GM12878 (cell line): ENCODE data around the gene SRGAP1. TPM values are rescaled to one million over a fixed set of nuclear protein-coding genes. Genes with fewer than 3 reads are reported as not detected.
A peak's percentile ranks its signal among the peaks of the same experiment; 100 is the strongest.

Experiments
- ATAC-seq: fragments of 200-7000 bp; cut with Tn5 transposase; 3 replicates; pipeline ENCODE4 v1.9.1; 2020; ENCODE audit warnings: mild to moderate bottlenecking, moderate library complexity
- BruUV-seq: library from RNA; stranded (reverse); fragments of 400-500 nt; replicated peaks from 2 replicates; lab custom pipeline; 2021; lab: Mats Ljungman, UMichigan
- CTCF ChIA-PET: fragments of 300-600 bp; sonication (Branson Sonifier 250); formaldehyde crosslinking; extraction: SDS; loops from one replicate; lab custom pipeline; 2021; ENCODE audit warnings: inconsistent platforms; lab: Yijun Ruan, JAX
- POLR2A ChIA-PET: fragments of 350-600 bp; formaldehyde crosslinking; extraction: SDS; loops from one replicate; lab custom pipeline; 2021; ENCODE audit warnings: inconsistent platforms; lab: Charles Lee
- RAD21 ChIA-PET: fragments of 300-600 bp; sonication (Branson Sonifier 250); formaldehyde crosslinking; loops from one replicate; lab custom pipeline; 2023; ENCODE audit warnings: antibody characterized with exemption; ENCODE audit not compliant: unreplicated experiment; lab: Charles Lee
- SMC1A ChIA-PET: fragments of 300-600 bp; sonication (Branson Sonifier 250); formaldehyde crosslinking; loops from one replicate; lab custom pipeline; 2023; ENCODE audit not compliant: unreplicated experiment, uncharacterized antibody; lab: Charles Lee
- DNase-seq: peaks from one replicate; pipeline ENCODE4 v3.0.0-alpha.2; 2011; ENCODE audit warnings: low read depth, low spot score
- FAIRE-seq: peaks from 3 replicates; lab custom pipeline; 2011; peaks lifted over from hg19 to GRCh38; lab: Jason Lieb, UNC
- H2AFZ ChIP-seq: 2 replicates; pipeline ENCODE4 v1.6.0; 2011; ENCODE audit warnings: low read depth, low read length, control low read depth; ENCODE audit not compliant: control insufficient read depth
- H3K27ac ChIP-seq: 2 replicates; pipeline ENCODE4 v1.5.1; 2011; ENCODE audit warnings: control low read depth; ENCODE audit not compliant: control insufficient read depth, insufficient read depth
- H3K27me3 ChIP-seq, 2 experiments: replicated peaks in 1 of 2; 2 replicates each; pipeline versions ENCODE4 v1.6.0 to v1.6.1; 2011; ENCODE audit warnings: low read length in 1 of 2; ENCODE audit not compliant: control insufficient read depth in 2 of 2, insufficient read depth in 2 of 2
- H3K36me3 ChIP-seq, 2 experiments: 2 replicates each; pipeline ENCODE4 v1.5.1; 2011; ENCODE audit warnings: low read length in 1 of 2; ENCODE audit not compliant: control insufficient read depth in 2 of 2, insufficient read depth in 2 of 2
- H3K4me1 ChIP-seq: 2 replicates; pipeline ENCODE4 v1.6.1; 2011; ENCODE audit warnings: mild to moderate bottlenecking, low read length, moderate library complexity, mixed read lengths; ENCODE audit not compliant: control insufficient read depth, insufficient read depth
- H3K4me2 ChIP-seq: 2 replicates; pipeline ENCODE4 v1.6.0; 2011; ENCODE audit warnings: control low read depth; ENCODE audit not compliant: control insufficient read depth, insufficient read depth
- H3K4me3 ChIP-seq: fragments of 200-600 bp; sonication (generic); 2 replicates; pipeline ENCODE4 v1.5.1; 2016
- H3K79me2 ChIP-seq: 2 replicates; pipeline ENCODE4 v1.6.0; 2011; ENCODE audit warnings: low read length; ENCODE audit not compliant: control insufficient read depth, insufficient read depth
- H3K9ac ChIP-seq: 2 replicates; pipeline ENCODE4 v1.8.0; 2011; ENCODE audit warnings: low read length, control low read depth, mixed read lengths; ENCODE audit not compliant: control insufficient read depth, insufficient read depth
- H3K9me3 ChIP-seq: replicated peaks from 3 replicates; pipeline ENCODE4 v1.5.1; 2011; ENCODE audit warnings: mild to moderate bottlenecking, low read length; ENCODE audit not compliant: control insufficient read depth, insufficient read depth
- H4K20me1 ChIP-seq: 2 replicates; pipeline ENCODE4 v1.6.0; 2011; ENCODE audit not compliant: control insufficient read depth, insufficient read depth
- ATF2 ChIP-seq: IDR thresholded peaks from 2 replicates; pipeline ENCODE4 v1.6.1; 2012; ENCODE audit warnings: low read length, inconsistent platforms
- ATF7 ChIP-seq: fragments of 450-650 bp; IDR thresholded peaks from 2 replicates; pipeline ENCODE4 v1.6.1; 2016; ENCODE audit warnings: low read depth, mild to moderate bottlenecking
- BCL11A ChIP-seq: IDR thresholded peaks from 2 replicates; pipeline ENCODE4 v1.6.1; 2011; ENCODE audit warnings: low read depth, low read length
- CBX5 ChIP-seq: sonication (generic); IDR thresholded peaks from 2 replicates; pipeline ENCODE4 v1.6.1; 2016; ENCODE audit warnings: low read depth, moderate library complexity, mild to moderate bottlenecking, inconsistent platforms
- CEBPB ChIP-seq, 2 experiments: fragments of 150-350 bp in 1 of 2; IDR thresholded peaks; 2 replicates each; pipeline ENCODE4 v1.6.1; 2012 to 2014; ENCODE audit warnings: low read depth in 2 of 2, low read length in 2 of 2, borderline replicate concordance in 1 of 2, inconsistent platforms in 1 of 2
- CHD1 ChIP-seq: IDR thresholded peaks from 2 replicates; pipeline ENCODE4 v1.6.1; 2012; ENCODE audit warnings: low read depth, low read length, improper control_type of control experiment
- CREB1 ChIP-seq: IDR thresholded peaks from 2 replicates; pipeline ENCODE4 v1.6.1; 2012; ENCODE audit warnings: low read depth, mild to moderate bottlenecking, inconsistent platforms
- CREM ChIP-seq: IDR thresholded peaks from 2 replicates; pipeline ENCODE4 v1.6.1; 2014; ENCODE audit warnings: antibody characterized with exemption, low read depth
- ETV6 ChIP-seq, 2 experiments: fragments of 450-650 bp in 1 of 2; IDR thresholded peaks in 1 of 2; conservative IDR thresholded peaks in 1 of 2; 2 replicates each; pipeline ENCODE4 v1.6.1; 2014; ENCODE audit warnings: antibody characterized with exemption in 1 of 2, borderline replicate concordance in 1 of 2, low read depth in 1 of 2, mild to moderate bottlenecking in 1 of 2, moderate library complexity in 1 of 2
- FOXM1 ChIP-seq: IDR thresholded peaks from 2 replicates; pipeline ENCODE4 v1.6.1; 2012; ENCODE audit warnings: low read depth, mild to moderate bottlenecking, inconsistent platforms, low read length, moderate library complexity
- GABPA ChIP-seq: IDR thresholded peaks from 2 replicates; pipeline ENCODE4 v1.6.1; 2014; ENCODE audit warnings: antibody characterized with exemption, low read depth, mild to moderate bottlenecking, inconsistent platforms
- JUNB ChIP-seq: IDR thresholded peaks from 2 replicates; pipeline ENCODE4 v1.6.1; 2016; ENCODE audit warnings: antibody characterized with exemption, mild to moderate bottlenecking
- JUND ChIP-seq: IDR thresholded peaks from 2 replicates; pipeline ENCODE4 v1.6.1; 2012; ENCODE audit warnings: low read depth, mild to moderate bottlenecking, low read length, improper control_type of control experiment, moderate library complexity
- MTA2 ChIP-seq: fragments of 450-650 bp; IDR thresholded peaks from 2 replicates; pipeline ENCODE4 v1.6.1; 2016; ENCODE audit warnings: low read depth, mild to moderate bottlenecking, moderate library complexity
- MTA3 ChIP-seq: IDR thresholded peaks from 2 replicates; pipeline ENCODE4 v1.6.1; 2012; ENCODE audit warnings: low read length, inconsistent platforms, borderline replicate concordance
- PML ChIP-seq: IDR thresholded peaks from 2 replicates; pipeline ENCODE4 v1.6.1; 2012; ENCODE audit warnings: low read length, inconsistent platforms
- SIN3A ChIP-seq: IDR thresholded peaks from 2 replicates; pipeline ENCODE4 v1.6.1; 2012; ENCODE audit warnings: low read depth, low read length, improper control_type of control experiment
- SKIL ChIP-seq: fragments of 450-650 bp; IDR thresholded peaks from 2 replicates; pipeline ENCODE4 v1.6.1; 2017; ENCODE audit warnings: mild to moderate bottlenecking, low read depth, inconsistent platforms; ENCODE audit not compliant: poor library complexity, severe bottlenecking
- SRF ChIP-seq, 2 experiments: IDR thresholded peaks; 2 replicates each; pipeline ENCODE4 v1.6.1; 2011; ENCODE audit warnings: low read depth in 2 of 2, low read length in 2 of 2, mild to moderate bottlenecking in 1 of 2, moderate library complexity in 1 of 2
- TCF7 ChIP-seq: IDR thresholded peaks from 2 replicates; pipeline ENCODE4 v1.6.1; 2014; ENCODE audit warnings: antibody characterized with exemption, borderline replicate concordance
- ZNF384 ChIP-seq: IDR thresholded peaks from 2 replicates; pipeline ENCODE4 v1.6.1; 2012; ENCODE audit warnings: low read depth, mild to moderate bottlenecking, low read length, improper control_type of control experiment, borderline replicate concordance
- WGBS: methylation state at CpG from one replicate; pipeline ENCODE4 v1.1.6; 2016; ENCODE audit warnings: low lambda C conversion rate; ENCODE audit not compliant: insufficient replicate concordance, insufficient coverage; ENCODE audit errors: missing lambda C conversion rate; 5-methylcytosine and 5-hydroxymethylcytosine counted together
- in situ Hi-C: fragments of 300-500 bp; cut with MboI; formaldehyde crosslinking; loops from 9 replicates; pipeline ENCODE4 v1.14.3; 2018; ENCODE audit warnings: mixed read lengths
- intact Hi-C: fragments of 100-400 bp; cut with micrococcal nuclease; formaldehyde crosslinking; loops from one replicate; pipeline ENCODE4 v1.14.2; 2022; ENCODE audit not compliant: unreplicated experiment
- polyA plus RNA-seq, 11 experiments: library from polyadenylated mRNA; depleted of rRNA in 4 of 11; unstranded in 6 of 11; stranded (reverse) in 5 of 11; fragments of >200 nt; fragmentation: Nextera tagmentation in 4 of 11; fragmentation: Illumina TruSeq in 1 of 11; extraction: Ambion mirVana in 4 of 11; extraction: Trizol in 1 of 11; gene quantifications; 1 replicate in 1 of 11; 2 replicates in 10 of 11; pipeline versions ENCODE4 v1.2.1 to v1.2.3, GENCODE V29; 2011 to 2016; ENCODE audit warnings: inconsistent platforms in 2 of 11, missing spikeins in 2 of 11, low read depth in 1 of 11
- total RNA-seq, 4 experiments: library from RNA; depleted of rRNA in 3 of 4; stranded (reverse); fragments of >200 nt in 3 of 4; fragmentation: Illumina TruSeq in 1 of 4; extraction: Trizol in 1 of 4; gene quantifications; 2 replicates each; pipeline versions ENCODE4 v1.2.1 to v1.2.3, GENCODE V29; 2013 to 2021

The SRGAP1 gene
- total and polyA plus RNA-seq, 10 of the 15 experiments (the other 5 are each of a cell fraction or from before 2014, with no cell fraction given) = 0.16 to 0.85 (median 0.46) TPM

GRCh38 chr12:64192644-64193444 is 348.3 kb downstream of the SRGAP1 start:
- Histone ChIP-seq H3K27me3 (no peaks in the 10 kb centered on the region), H2AFZ (peak overlapping the region; percentile 9), H3K79me2 (no peaks in the 10 kb centered on the region), H4K20me1 (no peaks in the 10 kb centered on the region), H3K4me1 (peaks cover 10% of the 10 kb centered on the region; the same call in 1 of the 2 replicates), H3K36me3 (peaks cover 0 to 9% of the 10 kb centered on the region in 2 experiments; a peak in 2 of 4 replicates), H3K4me2 (peak overlapping the region; percentile 21; the same call in 1 of the 2 replicates), H3K9ac (no peak overlapping the region), H3K9me3 (no peaks in the 10 kb centered on the region), H3K27ac (peak overlapping the region; percentile 46; the same call in 1 of the 2 replicates), H3K4me3 (no peak overlapping the region)
- ATAC-seq (peak; percentile 98), DNase-seq (no peak), FAIRE-seq (peak; percentile 57)
- WGBS = 66% methylated on average over 7 of the region's 7 CpGs
- ChIA-PET CTCF (no interaction called here), SMC1A (interaction anchor here (1.4 to 1.7 kb wide), 2 partner anchors 13 to 28 kb away, joined by 3 to 8 read pairs; no protein-coding TSS in a partner anchor), POLR2A (no interaction called here), RAD21 (no interaction called here)
- in situ Hi-C loops (no loop called here), intact Hi-C loops (loop anchor here (2.0 kb wide), 1 partner anchor 30 kb away; the partner anchor contains the start of gene KICS2)
- no TSS peak for BruUV-seq
- peak; percentile 87 for TF ChIP-seq CREM
- TF ChIP-seq BCL11A = peak; percentile 76
- peak; percentile 75; the same call in 1 of the 2 replicates for TF ChIP-seq PML
- TF ChIP-seq CEBPB (IDR thresholded peaks at IDR 0.05; ENCODE audit: borderline replicate concordance in 1 of 2, low read depth in 2 of 2, low read length in 2 of 2) = peak in 1 of 2 experiments; percentile 74; a peak in 1 of 4 replicates
- no peak for TF ChIP-seq ZNF384
- peak; percentile 86; the same call in 1 of the 2 replicates for TF ChIP-seq FOXM1
- TF ChIP-seq GABPA = peak; percentile 63; the same call in 1 of the 2 replicates
- peak; percentile 100 for TF ChIP-seq ATF2
- peak; percentile 70 for TF ChIP-seq JUND
- no peak for TF ChIP-seq SIN3A
- peak; percentile 98 for TF ChIP-seq ATF7
- peak; percentile 73 for TF ChIP-seq MTA2
- TF ChIP-seq CBX5 = no peak
- peak; percentile 59; the same call in 1 of the 2 replicates for TF ChIP-seq CREB1
- TF ChIP-seq SKIL = peak; percentile 25
- no peak for TF ChIP-seq SRF (IDR thresholded peaks at IDR 0.05; ENCODE audit: low read depth in 2 of 2, low read length in 2 of 2)
- no peak for TF ChIP-seq CHD1
- peak; percentile 85 for TF ChIP-seq MTA3
- TF ChIP-seq JUNB = peak; percentile 98
- peak; percentile 60; the same call in 1 of the 2 replicates for TF ChIP-seq TCF7
- TF ChIP-seq ETV6 (conservative IDR thresholded peaks at IDR 0.05 in 1 of 2, IDR thresholded peaks at IDR 0.05 in 1 of 2; ENCODE audit: borderline replicate concordance in 1 of 2, low read depth in 1 of 2) = peak in 1 of 2 experiments; percentile 42; a peak in 1 of 4 replicates
